Peyer's patch (tissue), 4 donors: ENCODE results near the gene NFASC. TPM values are rescaled to one million over a fixed set of nuclear protein-coding genes. Genes with fewer than 3 reads are reported as not detected.

Experiments
- DNase-seq, 3 donors: peaks; one replicate each; pipeline ENCODE4 v3.0.0-alpha.2; 2017 to 2019
- H3K27ac ChIP-seq, 4 donors: fragments of 200-600 bp; sonication (generic); one replicate each; pipeline ENCODE4 v1.5.1; 2016 to 2019
- H3K27me3 ChIP-seq, 2 donors: fragments of 200-600 bp; sonication (generic); one replicate each; pipeline ENCODE4 v1.5.1; 2019
- H3K36me3 ChIP-seq, 3 donors: fragments of 200-600 bp; sonication (generic); one replicate each; pipeline ENCODE4 v1.5.1; 2016 to 2019
- H3K4me1 ChIP-seq, 4 donors: fragments of 200-600 bp; sonication (generic); one replicate each; pipeline ENCODE4 v1.5.1; 2016 to 2019
- H3K4me3 ChIP-seq, 4 donors: fragments of 200-600 bp; sonication (generic); 1 replicate in 3 of 4; 2 replicates in 1 of 4; pipeline ENCODE4 v1.5.1; 2016 to 2019; ENCODE audit warnings: mild to moderate bottlenecking in 1 of 4
- H3K9me3 ChIP-seq, 4 donors: fragments of 200-600 bp; sonication (generic); one replicate each; pipeline ENCODE4 v1.5.1; 2016 to 2019; ENCODE audit warnings: mild to moderate bottlenecking in 1 of 4
- POLR2A ChIP-seq, 2 donors: fragments of 450-650 bp; IDR thresholded peaks; one replicate each; pipeline ENCODE4 v1.5.1; 2017; ENCODE audit warnings: antibody characterized with exemption in 2 of 2, mild to moderate bottlenecking in 2 of 2, moderate library complexity in 2 of 2
- total RNA-seq, 4 donors: library from RNA; depleted of rRNA; stranded (reverse); fragments of >200 nt; gene quantifications; one replicate each; pipeline ENCODE4 v1.1.0, GENCODE V29; 2016
- TF ChIP-seq, protein P1 (sequence below), 6 experiments: fragments of 450-650 bp in 4 of 6; fragments of 200-600 bp in 2 of 6; sonication (generic) in 1 of 6; IDR thresholded peaks; one replicate each; pipeline ENCODE4 v1.5.1; 2017 to 2019; ENCODE audit warnings: antibody characterized with exemption in 6 of 6, mild to moderate bottlenecking in 3 of 6, moderate library complexity in 1 of 6

NFASC gene
- total RNA-seq, 4 donors from 2014 or later, result 3.2 to 90.0 (median 13.2) TPM

DNA sequence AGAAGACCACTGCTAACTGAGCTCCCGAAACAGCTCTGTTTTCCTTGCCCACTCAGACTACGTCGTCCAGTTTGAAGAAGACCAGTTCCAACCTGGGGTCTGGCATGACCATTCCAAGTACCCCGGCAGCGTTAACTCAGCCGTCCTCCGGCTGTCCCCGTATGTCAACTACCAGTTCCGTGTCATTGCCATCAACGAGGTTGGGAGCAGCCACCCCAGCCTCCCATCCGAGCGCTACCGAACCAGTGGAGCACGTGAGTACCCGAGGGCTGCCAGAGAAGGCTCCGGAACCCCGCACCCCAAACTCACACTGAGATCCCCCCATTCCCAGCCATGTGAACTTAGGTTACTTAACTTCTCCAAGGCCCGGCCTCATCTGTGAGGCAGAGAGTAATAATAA is 108.6 kb downstream of the NFASC start:
- no peak for DNase-seq
- Histone ChIP-seq H3K36me3 (peaks cover 0 to 12% (median 0%) of the 10 kb centered on the region in 3 donors), H3K4me3 (no peak overlapping the region), H3K27ac (no peak overlapping the region), H3K27me3 (no peaks in the 10 kb centered on the region), H3K4me1 (no peaks in the 10 kb centered on the region), H3K9me3 (no peaks in the 10 kb centered on the region)
- no peak for TF ChIP-seq POLR2A (IDR thresholded peaks at IDR 0.05)
- TF ChIP-seq, protein P1, sequence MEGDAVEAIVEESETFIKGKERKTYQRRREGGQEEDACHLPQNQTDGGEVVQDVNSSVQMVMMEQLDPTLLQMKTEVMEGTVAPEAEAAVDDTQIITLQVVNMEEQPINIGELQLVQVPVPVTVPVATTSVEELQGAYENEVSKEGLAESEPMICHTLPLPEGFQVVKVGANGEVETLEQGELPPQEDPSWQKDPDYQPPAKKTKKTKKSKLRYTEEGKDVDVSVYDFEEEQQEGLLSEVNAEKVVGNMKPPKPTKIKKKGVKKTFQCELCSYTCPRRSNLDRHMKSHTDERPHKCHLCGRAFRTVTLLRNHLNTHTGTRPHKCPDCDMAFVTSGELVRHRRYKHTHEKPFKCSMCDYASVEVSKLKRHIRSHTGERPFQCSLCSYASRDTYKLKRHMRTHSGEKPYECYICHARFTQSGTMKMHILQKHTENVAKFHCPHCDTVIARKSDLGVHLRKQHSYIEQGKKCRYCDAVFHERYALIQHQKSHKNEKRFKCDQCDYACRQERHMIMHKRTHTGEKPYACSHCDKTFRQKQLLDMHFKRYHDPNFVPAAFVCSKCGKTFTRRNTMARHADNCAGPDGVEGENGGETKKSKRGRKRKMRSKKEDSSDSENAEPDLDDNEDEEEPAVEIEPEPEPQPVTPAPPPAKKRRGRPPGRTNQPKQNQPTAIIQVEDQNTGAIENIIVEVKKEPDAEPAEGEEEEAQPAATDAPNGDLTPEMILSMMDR (IDR thresholded peaks at IDR 0.05), result no peak

DNA sequence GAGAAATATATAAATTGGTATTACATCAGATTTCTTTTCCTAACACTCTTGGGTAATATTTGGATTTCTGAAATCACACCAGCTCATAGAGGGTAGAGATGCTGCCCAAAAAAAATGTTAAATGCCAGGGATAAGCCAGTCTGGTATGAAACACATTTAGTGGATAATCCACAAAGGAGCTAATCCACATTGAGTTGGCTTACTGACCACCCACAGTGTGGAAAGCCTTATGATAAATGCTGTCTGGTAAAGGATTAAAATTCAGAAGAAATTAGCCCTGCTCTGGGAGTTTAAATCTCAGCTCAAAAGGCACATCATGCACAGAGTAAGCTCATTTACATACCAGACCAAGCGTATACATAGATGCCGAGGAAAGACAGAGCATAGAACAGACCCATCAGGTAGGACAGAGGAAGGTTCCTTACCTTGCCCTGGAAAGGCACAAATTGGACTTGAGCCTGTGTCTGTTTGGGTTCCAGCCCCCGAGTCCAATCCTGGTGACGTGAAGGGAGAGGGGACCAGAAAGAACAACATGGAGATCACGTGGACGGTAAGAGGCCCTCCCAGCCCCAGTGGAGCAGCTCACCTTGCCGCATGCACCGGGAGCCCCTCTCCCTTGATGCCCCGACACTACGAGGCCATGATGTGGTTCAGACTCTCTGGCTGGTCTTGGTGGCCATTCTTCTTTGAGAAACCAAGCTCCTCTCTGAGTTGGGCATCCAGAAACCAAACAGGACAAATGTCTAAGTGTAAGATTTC is 109.4 kb downstream of the NFASC start:
- H3K4me1 ChIP-seq, result no peaks in the 10 kb centered on the region
- H3K27ac ChIP-seq, result no peak overlapping the region
- no peaks in the 10 kb centered on the region for H3K9me3 ChIP-seq
- no peak for TF ChIP-seq POLR2A (IDR thresholded peaks at IDR 0.05)
- TF ChIP-seq, protein P1 (IDR thresholded peaks at IDR 0.05), result no peak
- no peak overlapping the region for H3K4me3 ChIP-seq
- peaks cover 0 to 7% (median 0%) of the 10 kb centered on the region in 3 donors for H3K36me3 ChIP-seq
- no peak for DNase-seq
- H3K27me3 ChIP-seq, result no peaks in the 10 kb centered on the region

DNA sequence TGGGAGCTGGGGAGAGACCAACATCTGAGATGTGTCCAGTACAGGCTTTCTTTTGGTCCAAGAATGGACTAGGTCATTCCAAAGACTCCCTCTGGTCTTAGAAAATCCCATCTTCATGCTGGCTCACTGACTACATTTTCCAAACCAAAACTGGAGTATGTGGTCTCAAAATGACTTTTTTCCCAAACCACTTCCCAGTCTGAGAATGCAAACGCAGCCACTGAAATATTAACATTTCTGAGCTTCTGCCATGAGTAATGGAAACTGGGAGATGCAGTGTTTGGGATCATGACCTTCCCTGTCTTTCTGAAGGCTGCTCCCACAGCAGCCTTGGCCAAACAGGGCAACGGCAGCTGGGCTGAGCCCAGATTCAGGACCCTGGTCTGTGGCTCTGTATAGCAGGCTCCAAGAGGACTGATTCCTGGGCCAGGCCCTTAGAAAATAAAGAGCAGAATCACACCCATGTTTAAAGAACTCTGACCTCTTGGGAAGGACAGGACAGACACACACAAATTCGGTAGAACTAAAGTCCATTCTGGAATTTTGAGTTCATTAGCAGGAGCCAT is 110.3 kb downstream of the NFASC start:
- peaks cover 0 to 5% (median 0%) of the 10 kb centered on the region in 3 donors for H3K36me3 ChIP-seq
- no peak overlapping the region for H3K4me3 ChIP-seq
- H3K9me3 ChIP-seq, result no peaks in the 10 kb centered on the region
- DNase-seq, result no peak
- H3K27me3 ChIP-seq, result no peaks in the 10 kb centered on the region
- TF ChIP-seq, protein P1 (IDR thresholded peaks at IDR 0.05), result no peak
- TF ChIP-seq POLR2A (IDR thresholded peaks at IDR 0.05), result no peak
- H3K4me1 ChIP-seq, result no peaks in the 10 kb centered on the region
- H3K27ac ChIP-seq, result no peak overlapping the region

DNA sequence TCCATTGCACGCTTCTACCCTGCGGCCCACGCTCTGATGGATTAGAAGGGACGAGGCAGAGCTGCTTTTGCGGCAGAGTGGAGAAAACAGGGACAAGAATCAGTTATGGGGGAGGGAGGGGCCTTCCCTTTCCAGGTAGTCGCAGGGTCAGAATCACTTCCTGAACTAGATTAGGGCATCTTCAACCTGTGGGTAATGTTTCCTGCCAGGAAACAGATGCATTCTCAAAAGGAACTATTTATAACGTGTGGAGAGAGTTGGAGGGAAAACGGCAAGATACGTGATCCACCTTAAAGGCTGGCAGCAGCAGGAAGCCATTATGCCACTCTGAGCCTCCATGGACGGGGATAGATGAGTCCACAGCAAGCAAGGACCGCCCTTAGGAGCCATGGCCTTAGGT is 112.5 kb downstream of the NFASC start:
- Histone ChIP-seq H3K36me3 (no peaks in the 10 kb centered on the region), H3K9me3 (no peaks in the 10 kb centered on the region), H3K4me1 (no peaks in the 10 kb centered on the region)

DNA sequence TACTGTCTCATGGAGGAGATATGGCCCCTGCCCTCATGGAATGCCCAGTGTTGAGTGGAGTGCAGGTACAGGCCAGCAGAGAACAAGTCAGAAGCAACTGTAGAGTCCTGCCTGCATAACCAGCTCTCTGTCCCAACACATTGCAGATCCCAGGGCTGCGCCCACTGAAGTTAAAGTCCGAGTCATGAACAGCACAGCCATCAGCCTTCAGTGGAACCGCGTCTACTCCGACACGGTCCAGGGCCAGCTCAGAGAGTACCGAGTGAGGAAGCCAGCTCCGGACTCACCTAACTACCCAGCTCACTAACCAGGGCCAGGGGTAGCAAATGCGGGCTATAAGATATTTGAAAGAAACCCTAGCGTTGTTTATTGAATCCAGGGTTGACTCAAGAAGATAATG is 113.2 kb downstream of the NFASC start:
- H3K36me3 ChIP-seq, result no peaks in the 10 kb centered on the region
- no peak for DNase-seq
- no peaks in the 10 kb centered on the region for H3K27me3 ChIP-seq
- H3K27ac ChIP-seq, result no peak overlapping the region
- H3K4me1 ChIP-seq, result no peaks in the 10 kb centered on the region
- H3K9me3 ChIP-seq, result no peaks in the 10 kb centered on the region
- H3K4me3 ChIP-seq, result no peak overlapping the region
- TF ChIP-seq, protein P1 (IDR thresholded peaks at IDR 0.05), result no peak
- TF ChIP-seq POLR2A (IDR thresholded peaks at IDR 0.05), result no peak

More for the DNA sequence above, 112.5 kb downstream of the NFASC start:
- DNase-seq, result no peak
- Histone ChIP-seq H3K27ac (no peak overlapping the region), H3K27me3 (no peaks in the 10 kb centered on the region), H3K4me3 (no peak overlapping the region)
- TF ChIP-seq, protein P1 (IDR thresholded peaks at IDR 0.05), result no peak
- no peak for TF ChIP-seq POLR2A (IDR thresholded peaks at IDR 0.05)
